HG03066 (cell line): Measurements from ENCODE around the gene CPT1A.

Experiments
- ATAC-seq: cut with Tn5 transposase; IDR thresholded peaks from one replicate; pipeline ENCODE4 v1.9.1; 2021; ENCODE audit warnings: low read depth; ENCODE audit not compliant: unreplicated experiment

CPT1A gene

DNA sequence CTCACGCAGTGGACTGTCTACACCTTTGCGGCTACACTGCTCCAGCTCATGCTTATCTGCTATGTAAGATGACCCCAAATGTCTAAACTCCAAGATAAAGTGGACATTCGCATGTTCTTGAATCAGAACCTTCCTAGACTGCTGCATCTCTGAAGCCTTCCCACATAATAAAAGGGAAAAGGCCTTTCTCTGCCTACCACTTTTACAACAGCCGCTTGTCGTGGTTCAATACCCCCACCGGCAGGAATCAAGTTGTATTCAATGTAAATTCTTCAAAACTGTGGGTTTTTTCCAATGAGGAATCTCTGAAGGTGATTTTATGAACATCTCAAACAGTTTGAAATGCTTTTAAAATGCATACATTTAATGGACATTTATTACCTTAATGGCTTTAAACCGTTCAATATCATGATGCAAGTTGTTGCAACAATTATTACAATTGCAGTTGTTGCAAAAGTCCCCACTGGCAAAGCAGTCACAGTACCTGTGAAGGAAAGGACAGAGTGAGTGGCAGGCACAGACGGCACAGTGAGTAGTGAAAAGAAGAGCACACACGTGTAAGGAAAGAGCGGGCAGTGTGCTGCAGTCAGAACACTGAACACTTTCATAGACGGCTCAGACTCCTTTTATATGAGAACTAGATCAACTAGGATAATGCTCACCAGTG is 126.1 kb downstream of the CPT1A start:
- ATAC-seq: no peak

DNA sequence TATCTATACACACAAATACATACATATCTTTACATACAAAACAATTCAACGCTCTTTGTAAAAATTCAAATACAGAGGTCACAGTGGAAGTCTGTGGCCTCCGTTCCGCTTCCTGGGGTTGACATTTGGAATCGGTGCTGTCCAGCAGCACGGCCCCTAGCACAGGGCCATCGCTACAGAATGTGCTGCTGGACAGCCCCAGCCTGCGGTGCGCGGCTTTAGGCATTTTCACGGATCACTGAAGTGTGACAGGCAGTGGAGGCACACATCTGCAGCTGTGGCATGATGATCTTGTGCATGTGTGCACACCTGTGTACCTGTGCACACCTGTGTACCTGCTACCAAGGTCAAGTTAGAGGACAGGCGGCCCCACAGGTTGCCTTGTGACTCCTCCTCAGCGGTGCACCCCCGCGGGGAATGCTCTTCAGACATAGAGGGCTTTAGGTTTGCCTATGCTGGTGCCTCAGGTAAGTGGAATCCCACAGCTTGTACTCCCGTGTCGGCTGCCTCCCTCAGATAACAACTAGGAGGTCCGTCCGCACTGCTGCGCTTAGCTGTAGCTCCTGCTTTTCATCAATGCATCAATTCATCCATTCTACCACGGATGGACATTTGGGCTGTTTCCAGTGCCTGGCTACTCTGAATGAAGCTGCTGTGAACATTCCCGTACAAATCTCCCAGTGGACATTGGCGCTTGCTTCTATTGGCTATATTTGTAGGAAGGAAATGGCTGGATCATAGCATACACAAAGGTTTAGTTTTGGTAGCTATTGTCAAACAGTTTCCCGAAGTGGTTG is 127.5 kb downstream of the CPT1A start:
- no peak for ATAC-seq

DNA sequence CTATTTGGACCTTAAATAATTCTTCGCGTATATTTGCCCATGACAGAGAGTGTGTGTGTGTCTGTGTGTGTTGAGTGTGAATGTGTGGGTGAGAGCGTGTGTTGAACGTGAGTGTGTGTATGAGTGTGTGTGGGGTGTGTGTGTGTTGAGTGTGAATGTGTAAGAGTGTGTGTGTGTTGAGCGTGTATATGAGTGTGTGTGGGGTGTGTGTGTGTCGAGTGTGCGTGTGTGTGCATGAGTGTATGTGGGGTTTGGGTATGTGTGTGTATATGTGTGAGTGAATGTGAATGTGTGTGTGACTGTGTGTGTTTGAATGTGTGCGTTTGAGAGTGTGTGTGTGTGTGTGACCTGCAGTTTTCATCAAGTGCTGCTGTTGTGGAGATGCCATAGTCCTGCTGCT is 130.6 kb downstream of the CPT1A start:
- no peak for ATAC-seq

DNA sequence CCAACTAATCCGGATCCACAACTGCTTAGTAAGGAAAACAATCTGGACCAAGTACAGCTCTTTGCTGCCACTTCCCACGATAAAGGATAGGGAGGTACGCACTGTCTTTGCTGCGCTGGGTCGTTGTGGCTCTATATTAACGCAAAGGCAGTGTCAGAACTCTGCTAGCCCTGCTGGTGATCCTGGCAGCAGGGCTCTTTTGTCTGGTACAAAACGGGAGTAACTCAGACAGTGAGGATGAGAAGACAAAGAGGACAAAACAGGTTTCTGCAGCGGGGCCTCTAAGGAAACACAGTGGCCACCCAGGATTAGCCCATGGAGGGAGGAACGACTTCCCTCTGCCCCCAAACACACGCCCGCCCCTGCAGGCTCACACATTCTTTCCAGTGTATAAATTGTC is 131.3 kb downstream of the CPT1A start:
- ATAC-seq: no peak

DNA sequence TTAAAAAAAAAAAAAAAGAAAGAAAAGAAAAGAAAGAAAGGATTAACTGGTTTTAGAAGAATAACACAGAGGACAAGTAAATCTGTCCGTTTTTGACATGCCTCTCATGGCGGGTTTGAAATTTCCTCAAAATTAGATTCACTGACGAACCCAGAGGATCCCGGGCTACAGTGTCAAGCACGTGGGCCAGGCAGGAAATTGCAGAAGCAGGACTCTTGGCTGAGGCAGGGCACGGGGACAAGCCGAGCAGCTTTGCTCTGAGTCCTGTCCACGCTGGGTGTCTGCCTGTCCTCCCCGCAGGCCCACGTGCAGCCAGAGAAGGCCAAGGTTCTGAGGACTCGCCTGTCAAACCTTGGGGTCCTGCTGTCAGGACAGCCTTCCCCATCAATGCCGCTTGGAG is 132.7 kb downstream of the CPT1A start:
- ATAC-seq: no peak

DNA sequence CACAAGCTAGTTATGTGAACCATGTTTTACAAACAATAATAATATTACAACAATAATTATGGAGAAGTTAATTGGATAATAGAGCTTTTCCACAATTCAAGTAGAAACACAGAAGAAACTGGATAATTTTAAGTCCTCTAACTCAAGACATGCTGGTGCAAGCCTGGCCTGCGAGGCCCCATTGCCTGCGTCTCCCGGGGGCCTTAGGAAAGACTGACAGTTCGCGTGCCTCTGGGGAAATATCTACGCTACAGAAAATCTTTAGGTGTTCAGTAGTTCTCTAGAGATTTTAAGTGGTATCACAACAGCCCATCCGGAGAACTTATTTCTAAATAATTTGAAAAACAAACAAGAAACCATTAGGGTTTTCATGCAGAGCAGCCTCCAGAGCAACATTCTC is 134.2 kb downstream of the CPT1A start:
- ATAC-seq: no peak

DNA sequence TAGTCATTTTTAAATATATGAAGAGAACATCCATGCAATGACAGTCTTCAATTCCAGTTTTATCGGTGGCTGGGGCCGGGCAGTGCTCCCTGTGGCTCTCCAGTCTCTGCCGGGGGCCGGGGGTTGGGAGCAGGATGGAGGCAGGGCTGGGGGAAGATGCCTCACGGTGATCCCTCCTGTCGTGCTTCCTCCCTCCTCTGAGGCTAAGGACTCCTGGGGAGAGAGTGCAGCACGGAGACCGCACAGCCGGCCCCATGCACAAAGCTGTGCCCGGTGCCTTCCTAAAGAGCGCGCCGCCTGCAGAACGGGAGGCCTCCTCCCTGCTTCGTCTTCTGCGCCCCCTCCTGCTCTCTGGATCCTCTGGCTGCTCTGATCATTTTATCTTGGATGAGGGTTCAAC is 136.8 kb downstream of the CPT1A start:
- no peak for ATAC-seq
